ENCODE data around the gene FXN.

DNA sequence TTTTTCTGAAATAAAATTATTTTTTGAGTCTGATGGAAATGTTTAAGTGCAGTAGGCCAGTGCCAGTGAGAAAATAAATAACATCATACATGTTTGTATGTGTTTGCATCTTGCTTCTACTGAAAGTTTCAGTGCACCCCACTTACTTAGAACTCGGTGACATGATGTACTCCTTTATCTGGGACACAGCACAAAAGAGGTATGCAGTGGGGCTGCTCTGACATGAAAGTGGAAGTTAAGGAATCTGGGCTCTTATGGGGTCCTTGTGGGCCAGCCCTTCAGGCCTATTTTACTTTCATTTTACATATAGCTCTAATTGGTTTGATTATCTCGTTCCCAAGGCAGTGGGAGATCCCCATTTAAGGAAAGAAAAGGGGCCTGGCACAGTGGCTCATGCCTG lies 39.2 kb downstream of the FXN start:
- TF ChIP-seq CTCF (IDR thresholded peaks at IDR 0.05; ENCODE audit: low read depth, low read length) (no peak), EZH2phosphoT487 (IDR thresholded peaks at IDR 0.05; ENCODE audit: low read depth) (no peak)
